Fibroblast of skin of scalp (primary cell): ENCODE measurements around the gene SDR42E2.
A peak's percentile ranks its signal among the peaks of the same experiment; 100 is the strongest.
"Not testable (repeated sequence)": the region's sequence is repeated elsewhere in the genome, so short reads cannot be mapped to it uniquely, and the experiment has no call there.

ENCODE experiments used
- DNase-seq: peaks from one replicate; pipeline ENCODE4 v3.0.0-alpha.2; 2013

Gene SDR42E2

GRCh38 chr16:22192261-22193062 lies 30.2 kb downstream of the SDR42E2 start:
- peak; percentile 87 for DNase-seq

- DNase-seq, result no peak
Observed at GRCh38 chr16:22193063-22193411, 30.7 kb downstream of the SDR42E2 start.

GRCh38 chr16:22194707-22195444 lies 32.6 kb downstream of the SDR42E2 start:
- DNase-seq, result no peak

GRCh38 chr16:22195445-22195694 lies 33.1 kb downstream of the SDR42E2 start:
- DNase-seq, result no peak

- peak; percentile 90 for DNase-seq
Observed at GRCh38 chr16:22195695-22196558, 33.6 kb downstream of the SDR42E2 start.

GRCh38 chr16:22196559-22197168 lies 34.4 kb downstream of the SDR42E2 start:
- not testable (repeated sequence) for DNase-seq

GRCh38 chr16:22198547-22199293 lies 36.4 kb downstream of the SDR42E2 start:
- no peak for DNase-seq

- DNase-seq, result no peak
Observed at GRCh38 chr16:22202261-22202637, 39.9 kb downstream of the SDR42E2 start.

- no peak for DNase-seq
Observed at GRCh38 chr16:22203091-22203490, 40.8 kb downstream of the SDR42E2 start.

- no peak for DNase-seq
Observed at GRCh38 chr16:22204091-22204655, 41.9 kb downstream of the SDR42E2 start.

- no peak for DNase-seq
Observed at GRCh38 chr16:22205577-22206012, 43.3 kb downstream of the SDR42E2 start.

- DNase-seq, result peak; percentile 92
Observed at GRCh38 chr16:22206013-22206841, 43.9 kb downstream of the SDR42E2 start, which contains the start of gene EEF2K. TSS of gene EEF2K (plus strand) at chr16:22206278. CDS start at chr16:22225730, 19,452 bp downstream.

GRCh38 chr16:22206842-22207714 lies 44.8 kb downstream of the SDR42E2 start:
- DNase-seq, result peak; percentile 68

- DNase-seq, result no peak
Observed at GRCh38 chr16:22207715-22208360, 45.5 kb downstream of the SDR42E2 start.

- no peak for DNase-seq
Observed at GRCh38 chr16:22210285-22210684, 48.0 kb downstream of the SDR42E2 start.

- DNase-seq, result no peak
Observed at GRCh38 chr16:22210854-22211253, 48.5 kb downstream of the SDR42E2 start.

GRCh38 chr16:22213236-22213635 lies 50.9 kb downstream of the SDR42E2 start:
- no peak for DNase-seq

- DNase-seq, result no peak
Observed at GRCh38 chr16:22213801-22214200, 51.5 kb downstream of the SDR42E2 start.

- DNase-seq, result no peak
Observed at GRCh38 chr16:22214402-22214801, 52.1 kb downstream of the SDR42E2 start.
